ENCODE data around the gene GALR1.
A peak's percentile ranks its signal among the peaks of the same experiment; 100 is the strongest.
"Not testable (repeated sequence)": the region's sequence is repeated elsewhere in the genome, so short reads cannot be mapped to it uniquely, and the experiment has no call there.

GALR1 gene, protein sequence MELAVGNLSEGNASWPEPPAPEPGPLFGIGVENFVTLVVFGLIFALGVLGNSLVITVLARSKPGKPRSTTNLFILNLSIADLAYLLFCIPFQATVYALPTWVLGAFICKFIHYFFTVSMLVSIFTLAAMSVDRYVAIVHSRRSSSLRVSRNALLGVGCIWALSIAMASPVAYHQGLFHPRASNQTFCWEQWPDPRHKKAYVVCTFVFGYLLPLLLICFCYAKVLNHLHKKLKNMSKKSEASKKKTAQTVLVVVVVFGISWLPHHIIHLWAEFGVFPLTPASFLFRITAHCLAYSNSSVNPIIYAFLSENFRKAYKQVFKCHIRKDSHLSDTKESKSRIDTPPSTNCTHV

DNA sequence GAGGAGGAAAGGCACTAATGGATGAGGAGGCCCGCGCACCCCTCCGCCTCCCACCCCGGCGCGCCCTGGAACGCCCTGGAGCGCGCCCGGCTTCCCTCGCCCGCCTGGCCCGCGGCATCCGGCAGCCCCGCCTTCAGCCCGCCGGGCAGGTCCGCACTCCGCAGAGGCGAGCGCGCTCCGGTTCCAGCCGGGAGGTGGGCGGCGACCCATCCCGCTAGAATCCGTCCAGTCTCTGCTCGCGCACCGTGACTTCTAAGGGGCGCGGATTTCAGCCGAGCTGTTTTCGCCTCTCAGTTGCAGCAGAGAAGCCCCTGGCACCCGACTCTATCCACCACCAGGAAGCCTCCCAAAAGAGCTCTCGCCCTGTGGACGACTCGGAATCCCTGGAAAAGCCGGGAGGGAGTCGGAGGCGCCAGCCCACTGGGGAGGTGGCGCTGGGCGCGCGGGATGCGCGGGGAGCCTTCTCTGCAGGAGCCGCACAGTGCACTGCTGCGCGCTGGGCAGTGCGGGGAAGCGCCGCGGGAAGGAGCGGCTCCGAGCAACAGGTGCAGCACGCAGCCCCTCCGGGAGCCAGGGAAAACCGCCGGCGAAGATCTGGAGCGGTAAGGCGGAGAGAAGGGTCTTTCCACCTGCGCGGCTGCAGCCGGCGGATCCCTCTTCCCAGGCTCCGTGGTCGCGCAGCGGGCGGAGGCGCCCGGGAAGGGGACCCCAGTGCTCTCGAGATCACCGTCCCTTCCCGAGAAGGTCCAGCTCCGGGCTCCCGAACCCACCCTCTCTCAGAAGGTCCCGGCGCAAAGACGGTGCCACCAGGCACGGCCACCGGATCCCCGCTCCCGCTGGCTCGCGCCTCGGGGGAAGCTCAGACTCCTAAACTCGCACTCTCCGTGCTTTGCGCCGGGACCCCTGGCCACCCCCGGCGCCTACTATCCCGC lies at the start of gene GALR1:
TSS of gene GALR1 (plus strand) at position 280 of the 932 bp plus-strand sequence. CDS start 701 bp downstream, outside the sequence.
- no peak for DNase-seq

DNA sequence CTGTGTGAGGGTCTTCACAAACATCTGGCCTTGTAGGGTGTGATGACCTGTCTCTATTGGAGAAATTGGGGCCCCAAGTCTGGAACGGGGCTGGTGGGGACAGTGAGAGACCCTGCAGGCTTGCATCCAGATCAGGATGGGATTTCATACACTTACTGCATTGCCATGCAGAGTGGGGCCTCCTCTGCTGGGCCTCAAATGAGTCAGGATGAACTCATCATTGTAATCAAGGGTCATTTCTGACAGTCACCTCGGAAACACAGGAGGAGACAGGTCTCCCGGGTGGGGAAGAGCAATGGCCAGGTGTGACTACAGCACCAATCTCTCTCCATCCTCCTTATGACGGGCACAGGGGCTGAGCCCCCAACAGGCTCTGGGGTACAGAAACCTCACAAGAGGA lies 48.1 kb upstream of the GALR1 start:
- DNase-seq = no peak

DNA sequence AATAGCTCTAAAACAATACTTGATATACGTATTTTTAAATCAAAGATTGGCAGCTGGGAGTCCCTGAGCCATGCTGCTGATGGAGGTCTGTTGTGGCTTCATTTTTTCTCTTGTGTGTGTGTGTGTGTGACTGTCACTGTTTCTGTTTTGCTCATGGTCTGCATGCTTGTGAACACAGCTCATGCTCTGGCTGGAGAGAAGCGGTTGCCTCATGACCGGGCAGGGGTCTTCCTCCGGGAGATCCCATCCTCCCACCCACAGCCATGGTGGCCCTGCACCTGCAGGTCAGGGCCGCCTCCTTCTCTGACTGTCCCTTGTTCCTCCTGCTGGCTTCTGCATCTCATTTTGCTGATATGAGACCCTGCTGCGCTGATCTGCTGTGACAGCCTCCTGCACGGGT lies 47.3 kb upstream of the GALR1 start:
- DNase-seq = no peak

DNA sequence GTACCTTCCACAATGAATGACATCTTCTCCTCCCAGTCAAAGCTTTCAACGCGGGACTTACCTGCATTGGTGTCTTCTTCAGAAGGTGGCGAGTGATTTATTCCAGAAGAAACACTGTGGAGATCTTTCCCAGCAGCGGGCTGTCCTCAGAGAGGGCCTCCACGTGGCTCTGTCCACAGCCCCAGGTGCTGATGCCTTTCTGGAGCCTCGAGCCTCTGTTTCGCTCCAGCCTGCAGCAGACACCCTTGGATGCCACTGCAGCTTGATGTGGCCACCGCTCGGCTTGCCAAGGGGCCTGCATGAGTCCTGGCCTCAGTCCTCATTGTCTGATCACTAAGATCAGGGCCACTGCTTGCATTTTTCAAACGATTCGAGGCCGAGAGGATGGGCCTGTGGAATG lies 46.6 kb upstream of the GALR1 start:
- DNase-seq = no peak

DNA sequence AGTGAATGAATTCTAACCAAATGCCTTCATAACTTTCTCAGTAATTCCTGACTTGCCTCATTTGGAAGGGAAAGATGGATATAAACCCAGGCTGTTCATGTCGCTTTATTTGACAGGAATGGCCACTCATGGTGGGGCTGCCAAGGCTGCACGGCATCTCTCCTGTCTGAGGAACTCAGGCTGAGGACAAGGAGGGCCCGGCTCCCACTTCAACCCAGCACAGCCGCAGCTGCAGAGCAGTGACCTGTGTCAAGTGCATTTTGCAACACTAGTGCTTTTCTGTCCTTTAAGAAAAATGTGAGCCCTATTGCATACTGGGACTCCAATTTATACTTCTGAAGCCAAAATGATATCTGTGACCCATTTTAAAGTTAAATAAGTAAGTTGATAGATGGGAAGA lies 45.8 kb upstream of the GALR1 start:
- DNase-seq = no peak

DNA sequence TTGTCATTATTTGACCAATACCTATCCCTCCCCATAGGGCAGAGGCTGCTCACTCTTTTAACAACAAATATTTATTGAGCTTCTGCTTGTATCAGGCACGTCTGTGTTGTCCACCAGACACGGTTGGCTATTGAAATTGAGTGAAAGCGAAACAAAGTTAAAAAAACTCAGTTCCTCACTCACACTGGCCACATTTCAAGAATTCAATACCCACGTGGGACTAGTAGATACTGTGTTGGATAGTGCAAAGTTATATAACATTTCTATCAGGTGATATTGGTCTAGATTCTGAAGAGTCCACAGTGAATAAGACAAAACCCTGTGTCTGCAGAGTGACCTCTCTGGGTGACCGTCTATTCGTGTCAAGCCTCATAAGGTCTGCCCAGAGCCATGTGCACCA lies 43.9 kb upstream of the GALR1 start:
- no peak for DNase-seq

DNA sequence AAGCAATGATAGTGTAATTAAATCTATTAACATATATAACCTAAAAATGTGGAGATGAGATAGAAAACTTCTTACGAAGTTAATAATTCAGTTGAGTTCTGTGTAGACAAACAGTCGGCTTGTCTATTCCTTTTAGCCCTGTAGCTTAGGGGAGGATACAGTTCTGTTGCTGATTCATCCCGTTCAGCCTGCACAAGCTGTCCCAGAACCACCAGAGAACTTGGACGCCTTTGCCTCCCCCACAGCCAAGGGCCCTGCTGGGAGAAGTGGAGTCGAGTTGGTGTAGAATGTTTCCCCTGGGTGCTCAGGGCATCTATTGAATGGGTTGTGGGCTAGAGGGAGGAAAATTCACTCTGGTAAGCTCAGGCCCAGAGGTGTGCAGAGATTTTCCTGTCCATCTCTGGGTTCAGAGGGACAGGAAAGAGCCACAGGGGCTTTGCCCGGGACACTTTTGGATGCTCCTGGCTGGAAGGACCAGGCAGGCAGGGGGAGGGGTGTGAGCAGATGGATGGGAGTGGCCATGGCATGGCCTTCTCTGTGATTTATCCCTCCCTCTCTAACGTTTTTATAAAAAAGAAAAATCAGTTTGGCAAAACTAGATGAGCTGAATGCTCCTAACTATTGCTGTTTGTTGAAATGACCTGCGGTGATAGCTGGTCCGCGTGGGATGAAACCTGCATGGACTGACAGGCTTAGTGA lies 42.8 kb upstream of the GALR1 start:
- DNase-seq = peak; percentile 47

DNA sequence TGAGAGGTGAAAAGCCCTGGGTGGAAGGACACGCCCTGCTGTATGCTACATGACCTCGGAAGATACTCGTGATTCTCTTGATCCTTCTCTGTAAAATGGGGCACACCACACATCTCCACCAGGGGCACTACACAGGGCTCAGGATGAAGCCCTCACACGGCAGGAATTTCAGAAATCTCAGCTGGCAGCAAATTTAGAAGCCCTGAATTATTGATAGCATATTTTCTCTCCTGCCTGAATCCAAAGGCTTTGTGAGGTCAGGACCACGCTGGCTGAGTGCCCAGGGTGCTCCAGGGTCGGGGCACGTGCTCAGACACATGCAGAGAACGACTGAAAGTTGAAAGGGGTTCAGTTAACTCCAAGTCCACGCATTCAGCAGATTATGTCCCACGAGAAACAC lies 42.1 kb upstream of the GALR1 start:
- peak; percentile 82 for DNase-seq

DNA sequence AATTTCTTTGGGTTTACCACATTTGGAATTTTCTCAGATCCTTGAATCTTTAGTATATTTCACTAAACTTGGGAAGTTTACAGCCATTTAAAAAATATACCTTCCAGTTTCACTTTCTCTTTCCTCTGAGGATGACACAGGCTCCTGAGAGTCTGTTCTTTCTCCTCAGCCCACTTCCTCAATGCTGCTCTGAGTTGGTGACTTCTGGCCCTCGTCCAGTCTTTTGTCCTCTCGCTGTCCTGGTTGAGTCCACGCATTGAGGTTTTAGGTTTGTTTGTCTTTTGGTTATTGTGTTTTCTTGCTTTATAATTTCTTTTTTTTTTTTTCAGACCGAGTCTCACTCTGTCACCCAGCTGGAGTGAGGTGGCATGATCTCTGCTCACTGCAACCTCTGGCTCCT lies 40.7 kb upstream of the GALR1 start:
- peak; percentile 28 for DNase-seq

DNA sequence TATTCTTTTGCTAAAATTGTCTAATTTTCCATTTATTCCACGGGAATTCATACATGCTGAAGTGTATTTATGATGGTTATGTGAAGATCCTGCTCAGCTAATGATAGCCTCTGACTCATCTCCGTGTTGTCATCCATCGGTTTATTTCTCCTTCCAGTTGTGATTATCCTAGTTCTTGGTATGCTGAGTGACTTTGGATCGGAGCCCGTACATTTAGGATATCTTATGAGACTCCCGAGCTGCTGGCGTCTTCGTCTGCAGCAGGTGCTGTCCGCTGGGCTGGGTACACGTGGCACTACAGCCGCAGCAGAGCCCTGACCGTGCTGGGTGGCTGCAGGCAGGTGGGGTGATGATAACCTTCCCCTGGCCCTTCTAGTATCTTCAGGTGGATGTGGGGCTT lies 40.1 kb upstream of the GALR1 start:
- peak; percentile 45 for DNase-seq

DNA sequence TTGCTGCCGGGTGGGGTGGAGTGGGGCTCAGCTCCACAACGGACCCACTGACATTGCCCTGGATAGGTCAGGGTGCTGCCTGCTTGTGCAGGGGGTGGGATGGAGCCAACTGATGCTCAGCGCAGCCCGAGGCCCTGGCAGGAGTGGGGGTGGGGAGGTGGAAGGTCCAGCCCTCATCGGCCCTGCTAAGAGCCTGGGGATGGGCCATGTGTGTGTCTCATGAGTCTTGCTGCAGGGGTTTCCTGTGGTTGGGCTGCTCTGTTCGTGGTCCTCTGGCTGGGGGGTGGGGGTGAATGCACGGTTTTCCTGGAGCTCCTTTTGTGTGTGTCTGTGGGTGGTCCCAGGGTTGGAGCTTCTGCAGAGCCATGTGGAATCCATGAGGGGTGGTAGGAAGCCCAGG lies 39.4 kb upstream of the GALR1 start:
- peak; percentile 61 for DNase-seq

DNA sequence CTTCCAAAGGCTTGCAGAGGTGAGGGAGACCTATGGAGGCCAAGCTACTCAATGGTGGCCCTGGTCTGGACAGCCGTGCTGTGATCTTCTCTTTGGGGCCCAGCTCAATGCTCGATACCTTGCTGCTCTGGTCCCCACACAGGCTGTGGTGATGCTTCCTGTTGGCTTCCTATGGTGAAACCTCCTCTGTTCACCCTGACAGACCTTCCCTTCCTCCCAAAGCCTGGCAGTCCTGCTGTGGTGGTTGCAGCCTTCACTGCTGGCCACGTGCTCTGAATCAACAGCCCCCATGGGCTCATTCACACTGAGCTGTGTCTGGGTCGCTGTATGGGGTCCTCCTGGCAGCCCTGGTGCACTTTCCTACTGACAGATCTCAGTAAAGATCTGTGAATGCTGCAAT lies 31.0 kb upstream of the GALR1 start:
- no peak for DNase-seq

DNA sequence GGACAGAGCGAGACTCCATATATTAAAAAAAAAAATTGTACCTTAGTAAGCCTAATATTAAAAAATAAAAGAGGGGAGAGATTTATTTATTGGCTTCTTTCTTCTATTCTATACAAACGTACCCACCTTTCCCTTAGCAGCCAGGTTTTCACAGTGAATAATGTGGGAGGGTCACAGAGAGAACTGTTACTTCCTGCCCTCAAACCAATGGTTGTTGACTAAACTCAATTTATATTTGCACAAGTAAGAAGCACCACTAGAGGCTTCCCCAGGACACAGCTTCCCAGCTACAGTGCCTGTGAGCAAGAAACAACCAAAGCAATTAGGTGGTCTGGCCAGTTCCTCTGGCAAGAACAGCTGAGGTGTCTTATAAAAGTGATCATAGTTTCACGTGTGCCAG lies 28.9 kb upstream of the GALR1 start:
- no peak for DNase-seq

DNA sequence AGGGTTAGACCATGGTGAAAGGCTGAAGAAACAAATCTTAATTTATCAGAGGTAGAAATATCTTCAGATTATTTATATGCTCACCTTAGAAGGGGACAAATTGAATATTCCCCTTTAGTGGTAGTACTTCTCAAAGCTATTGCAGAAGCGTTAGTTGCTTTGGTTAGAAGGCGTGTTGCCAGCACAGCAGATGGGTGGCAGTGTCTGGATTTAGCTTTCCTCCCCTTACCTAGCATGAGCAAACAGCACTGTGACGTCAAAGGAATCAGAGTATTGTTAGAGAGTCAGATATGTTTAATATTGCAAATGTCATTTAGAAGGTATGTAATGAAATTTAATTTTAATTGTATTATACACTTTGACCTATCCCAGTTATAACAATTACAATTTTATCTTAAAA lies 27.2 kb upstream of the GALR1 start:
- DNase-seq = no peak

DNA sequence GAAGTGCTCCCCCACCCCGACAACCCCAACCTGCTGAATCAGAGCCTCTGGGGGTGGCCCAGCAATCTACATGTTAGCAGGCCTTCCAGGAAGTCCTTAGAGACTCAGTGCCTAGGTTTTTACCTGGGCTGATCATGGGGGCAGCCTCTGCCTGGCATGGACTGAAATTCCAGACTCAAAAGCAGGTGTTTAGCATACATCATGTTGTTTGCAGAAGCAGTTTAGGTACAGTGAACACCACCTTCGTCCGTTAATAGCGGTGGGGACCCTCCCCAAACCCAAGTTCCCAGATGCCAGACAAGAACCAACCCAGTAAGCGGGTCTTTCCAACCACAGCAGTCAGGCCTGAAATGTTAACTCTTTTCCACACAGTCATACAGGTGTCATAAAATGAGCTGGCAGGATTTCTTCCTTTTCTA lies 26.4 kb upstream of the GALR1 start:
- DNase-seq = no peak

DNA sequence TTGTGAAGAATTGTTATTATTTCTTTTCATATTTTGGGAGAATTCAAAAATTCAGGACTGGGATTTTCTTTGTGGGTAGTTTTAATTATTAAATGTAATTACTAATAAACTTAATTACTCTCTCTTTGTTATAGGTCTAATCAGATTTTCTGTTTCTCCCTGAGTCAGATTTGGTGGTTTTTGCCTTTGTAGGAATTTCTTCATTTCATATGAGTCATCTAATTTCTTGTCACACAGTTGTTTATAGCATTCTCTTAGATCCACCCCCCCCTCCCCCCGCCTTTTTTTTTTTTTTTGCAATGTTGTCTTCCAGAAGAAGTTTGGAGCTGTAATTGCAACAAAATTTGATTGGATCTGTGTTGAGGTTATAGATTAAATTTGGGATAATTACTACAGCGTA lies 26.0 kb upstream of the GALR1 start:
- no peak for DNase-seq

DNA sequence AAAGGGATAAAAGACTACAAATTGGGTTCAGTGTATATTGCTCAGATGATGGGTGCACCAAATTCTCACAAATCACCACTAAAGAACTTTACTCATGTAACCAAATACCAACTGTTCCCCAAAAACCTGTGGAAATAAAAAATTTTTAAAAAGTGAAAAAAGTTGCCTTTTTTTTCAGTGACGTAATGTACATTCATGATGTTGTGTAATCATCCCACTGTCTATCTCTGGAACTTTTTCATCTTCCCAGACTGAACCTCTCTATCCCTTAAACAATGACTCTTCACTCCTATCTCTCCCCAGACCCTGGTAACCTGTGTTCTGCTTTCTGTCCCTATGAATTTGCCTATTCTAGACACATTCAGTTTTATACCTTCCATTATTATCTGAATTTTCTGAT lies 19.0 kb upstream of the GALR1 start:
- no peak for DNase-seq

DNA sequence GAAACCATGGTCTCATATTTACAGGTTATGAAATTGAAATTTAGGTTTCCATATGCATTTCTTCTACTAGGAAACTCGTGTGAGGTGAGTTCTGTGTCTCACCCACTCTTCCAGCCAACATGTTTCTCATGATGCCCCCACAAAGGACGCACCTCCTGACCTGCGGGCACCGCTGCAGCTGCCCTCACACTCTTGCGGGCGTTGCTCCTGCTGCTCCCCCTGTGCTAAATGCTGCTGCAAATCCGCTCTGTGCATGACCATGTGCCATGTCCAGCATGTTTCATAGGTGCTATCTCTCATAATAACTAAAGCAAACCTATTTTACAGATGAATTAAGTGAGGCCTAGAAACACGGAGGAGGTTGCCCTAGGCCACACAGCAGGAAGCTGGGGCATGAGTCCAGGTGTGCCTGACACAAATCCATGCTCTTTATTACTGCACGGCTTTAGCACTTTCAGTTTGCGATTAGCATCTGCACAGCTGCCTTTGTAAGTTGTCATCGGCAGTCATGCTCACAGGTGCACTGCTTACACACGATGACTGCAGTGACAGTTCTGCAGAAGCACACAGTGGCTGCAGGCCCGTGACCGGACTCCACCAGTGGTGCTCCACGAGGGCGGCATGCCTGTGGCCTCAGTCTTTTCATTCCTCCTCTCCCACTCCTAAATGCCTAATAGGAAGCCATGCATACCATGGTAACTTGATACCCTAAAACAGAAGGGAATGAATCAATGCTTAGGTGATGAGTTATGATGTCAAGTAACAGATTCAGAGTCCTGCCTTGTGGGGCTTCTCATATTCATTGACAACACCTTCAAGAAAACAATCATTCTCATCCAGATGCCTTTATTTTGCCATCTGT lies 14.9 kb upstream of the GALR1 start:
- peak; percentile 13 for DNase-seq

DNA sequence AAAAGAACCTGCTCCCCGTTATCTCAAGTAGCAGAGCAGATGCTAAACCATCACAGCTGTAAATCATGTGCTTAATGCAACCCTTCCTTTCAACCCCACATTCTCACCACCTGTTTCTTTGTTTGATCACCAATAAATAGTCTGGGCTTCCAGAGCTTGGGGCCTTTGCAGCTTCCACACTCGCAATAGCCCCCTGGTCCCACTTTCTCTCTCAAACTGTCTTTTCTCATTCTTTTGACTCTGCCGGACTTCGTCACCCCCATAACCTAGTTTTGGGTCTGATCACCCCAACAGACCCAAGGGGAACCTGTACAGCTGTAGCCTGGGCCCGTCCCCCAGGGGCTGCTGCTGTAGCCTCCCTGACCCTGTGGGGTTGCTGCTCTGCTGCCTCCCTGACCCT lies 10.4 kb upstream of the GALR1 start:
- DNase-seq = not testable (repeated sequence)

DNA sequence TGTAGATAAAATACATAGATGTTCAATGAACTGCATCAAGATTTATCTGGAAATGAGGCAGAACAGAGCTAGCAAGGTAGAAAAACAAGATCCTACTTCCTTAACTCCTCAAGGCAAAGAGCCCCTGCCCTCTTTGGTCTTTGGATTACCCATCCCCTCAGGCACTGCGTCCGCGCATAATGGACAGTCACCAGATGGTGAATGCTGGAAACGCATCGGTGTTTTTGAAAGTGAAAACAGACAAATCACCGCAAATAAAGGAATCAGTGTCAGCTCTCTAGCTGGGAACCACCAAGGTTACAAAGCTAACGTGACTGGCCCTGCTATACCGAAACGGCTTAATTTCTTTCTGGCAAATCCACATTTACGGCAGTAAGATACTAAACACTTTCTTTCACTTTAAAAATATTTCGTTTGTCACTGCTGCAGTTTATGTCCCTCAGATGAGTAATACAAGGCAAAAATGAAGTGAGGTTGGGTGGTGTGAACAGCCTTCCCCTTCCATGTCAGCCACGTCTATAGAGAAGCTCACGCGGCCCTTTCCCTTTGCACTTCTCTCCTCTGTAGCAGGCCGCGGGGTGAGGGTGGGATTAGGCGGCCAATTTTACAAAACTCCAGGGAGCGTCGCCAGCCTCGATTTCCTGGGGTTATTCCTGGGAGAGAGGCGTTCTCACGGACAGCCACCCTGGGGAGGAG lies 627 bp upstream of the GALR1 start:
- DNase-seq = no peak

DNA sequence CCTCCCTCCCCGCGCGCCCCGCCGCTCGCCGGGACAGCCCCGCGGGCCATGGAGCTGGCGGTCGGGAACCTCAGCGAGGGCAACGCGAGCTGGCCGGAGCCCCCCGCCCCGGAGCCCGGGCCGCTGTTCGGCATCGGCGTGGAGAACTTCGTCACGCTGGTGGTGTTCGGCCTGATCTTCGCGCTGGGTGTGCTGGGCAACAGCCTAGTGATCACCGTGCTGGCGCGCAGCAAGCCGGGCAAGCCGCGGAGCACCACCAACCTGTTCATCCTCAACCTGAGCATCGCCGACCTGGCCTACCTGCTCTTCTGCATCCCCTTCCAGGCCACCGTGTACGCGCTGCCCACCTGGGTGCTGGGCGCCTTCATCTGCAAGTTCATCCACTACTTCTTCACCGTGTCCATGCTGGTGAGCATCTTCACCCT lies 865 bp downstream of the GALR1 start:
- DNase-seq = no peak
